Ishikawa (cell line): ENCODE measurements around the gene KRT20.

Experiments
- TEAD4 ChIP-seq: IDR thresholded peaks from 2 replicates; pipeline ENCODE4 v1.6.1; 2012
- TF ChIP-seq, protein P1 (sequence below): IDR thresholded peaks from 2 replicates; pipeline ENCODE4 v1.6.1; 2012; ENCODE audit warnings: low read depth, mild to moderate bottlenecking
- TF ChIP-seq, protein P2 (sequence below): IDR thresholded peaks from 2 replicates; pipeline ENCODE4 v1.6.1; 2012

- TF ChIP-seq, protein P1, sequence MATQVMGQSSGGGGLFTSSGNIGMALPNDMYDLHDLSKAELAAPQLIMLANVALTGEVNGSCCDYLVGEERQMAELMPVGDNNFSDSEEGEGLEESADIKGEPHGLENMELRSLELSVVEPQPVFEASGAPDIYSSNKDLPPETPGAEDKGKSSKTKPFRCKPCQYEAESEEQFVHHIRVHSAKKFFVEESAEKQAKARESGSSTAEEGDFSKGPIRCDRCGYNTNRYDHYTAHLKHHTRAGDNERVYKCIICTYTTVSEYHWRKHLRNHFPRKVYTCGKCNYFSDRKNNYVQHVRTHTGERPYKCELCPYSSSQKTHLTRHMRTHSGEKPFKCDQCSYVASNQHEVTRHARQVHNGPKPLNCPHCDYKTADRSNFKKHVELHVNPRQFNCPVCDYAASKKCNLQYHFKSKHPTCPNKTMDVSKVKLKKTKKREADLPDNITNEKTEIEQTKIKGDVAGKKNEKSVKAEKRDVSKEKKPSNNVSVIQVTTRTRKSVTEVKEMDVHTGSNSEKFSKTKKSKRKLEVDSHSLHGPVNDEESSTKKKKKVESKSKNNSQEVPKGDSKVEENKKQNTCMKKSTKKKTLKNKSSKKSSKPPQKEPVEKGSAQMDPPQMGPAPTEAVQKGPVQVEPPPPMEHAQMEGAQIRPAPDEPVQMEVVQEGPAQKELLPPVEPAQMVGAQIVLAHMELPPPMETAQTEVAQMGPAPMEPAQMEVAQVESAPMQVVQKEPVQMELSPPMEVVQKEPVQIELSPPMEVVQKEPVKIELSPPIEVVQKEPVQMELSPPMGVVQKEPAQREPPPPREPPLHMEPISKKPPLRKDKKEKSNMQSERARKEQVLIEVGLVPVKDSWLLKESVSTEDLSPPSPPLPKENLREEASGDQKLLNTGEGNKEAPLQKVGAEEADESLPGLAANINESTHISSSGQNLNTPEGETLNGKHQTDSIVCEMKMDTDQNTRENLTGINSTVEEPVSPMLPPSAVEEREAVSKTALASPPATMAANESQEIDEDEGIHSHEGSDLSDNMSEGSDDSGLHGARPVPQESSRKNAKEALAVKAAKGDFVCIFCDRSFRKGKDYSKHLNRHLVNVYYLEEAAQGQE: no peak
- no peak for TF ChIP-seq TEAD4
- TF ChIP-seq, protein P2, sequence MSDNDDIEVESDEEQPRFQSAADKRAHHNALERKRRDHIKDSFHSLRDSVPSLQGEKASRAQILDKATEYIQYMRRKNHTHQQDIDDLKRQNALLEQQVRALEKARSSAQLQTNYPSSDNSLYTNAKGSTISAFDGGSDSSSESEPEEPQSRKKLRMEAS: no peak
Observed at GRCh38 chr17:40852364-40852763, 32.7 kb downstream of the KRT20 start.
